ENCODE results near the gene PAK4.

GRCh38 chr19:39209196-39209595 is 83.6 kb downstream of the PAK4 start:
- TF ChIP-seq CTCF (IDR thresholded peaks at IDR 0.05 in 2 of 3, conservative IDR thresholded peaks at IDR 0.05 in 1 of 3; ENCODE audit: control insufficient read depth in 2 of 3, extremely low read depth in 1 of 3, insufficient read depth in 1 of 3, low read depth in 3 of 3, low read length in 3 of 3) (no peak), POLR2A (IDR thresholded peaks at IDR 0.05; ENCODE audit: low read depth, low read length) (no peak), USF2 (IDR thresholded peaks at IDR 0.05; ENCODE audit: borderline replicate concordance, low read depth, low read length) (no peak), ATF3 (IDR thresholded peaks at IDR 0.05; ENCODE audit: borderline replicate concordance, extremely low read depth, low read depth, low read length) (no peak), SRF (IDR thresholded peaks at IDR 0.05; ENCODE audit: low read depth in 2 of 2, low read length in 2 of 2) (no peak), PKNOX1 (IDR thresholded peaks at IDR 0.05) (no peak), BRCA1 (IDR thresholded peaks at IDR 0.05; ENCODE audit: low read depth, low read length) (no peak), EP300 (IDR thresholded peaks at IDR 0.05; ENCODE audit: borderline replicate concordance in 1 of 2, control insufficient read depth in 1 of 2, low read depth in 2 of 2, low read length in 2 of 2) (no peak), KDM1A (IDR thresholded peaks at IDR 0.05; ENCODE audit: borderline replicate concordance) (no peak), RAD21 (IDR thresholded peaks at IDR 0.05; ENCODE audit: insufficient read depth, low read depth, low read length) (no peak)
